ENCODE measurements around the gene MAP7D1.
A peak's percentile ranks its signal among the peaks of the same experiment; 100 is the strongest.
"Not testable (repeated sequence)": the region's sequence is repeated elsewhere in the genome, so short reads cannot be mapped to it uniquely, and the experiment has no call there.

MAP7D1 gene

GRCh38 chr1:36222481-36223380, 66.8 kb downstream of the MAP7D1 start:
- no peaks in the 10 kb centered on the region for H3K27me3 ChIP-seq (replicated peaks)
- peaks cover 5% of the 10 kb centered on the region for H3K36me3 ChIP-seq (replicated peaks)
- peak overlapping the region; percentile 74 for H3K4me3 ChIP-seq (ENCODE audit: low read depth, low read length)
- no peak for TF ChIP-seq CTCF (IDR thresholded peaks at IDR 0.05; ENCODE audit: low read depth, low read length, missing control alignments)
- no peak for DNase-seq
- in situ Hi-C loops (cut with HindIII; ENCODE audit: low pct_ligation_motif_present, low sequenced_read_pairs) = no loop called here
- peak overlapping the region; percentile 97 for H3K27ac ChIP-seq

GRCh38 chr1:36223381-36223995, 67.5 kb downstream of the MAP7D1 start:
- H3K27ac ChIP-seq = peak overlapping the region; percentile 97
- DNase-seq = peak; percentile 74
- TF ChIP-seq CTCF (IDR thresholded peaks at IDR 0.05; ENCODE audit: low read depth, low read length, missing control alignments) = no peak
- H3K27me3 ChIP-seq (replicated peaks) = no peaks in the 10 kb centered on the region
- peak overlapping the region; percentile 74 for H3K4me3 ChIP-seq (ENCODE audit: low read depth, low read length)
- in situ Hi-C loops (cut with HindIII; ENCODE audit: low pct_ligation_motif_present, low sequenced_read_pairs) = no loop called here
- H3K36me3 ChIP-seq (replicated peaks) = peaks cover 8% of the 10 kb centered on the region

- peaks cover 14% of the 10 kb centered on the region for H3K36me3 ChIP-seq (replicated peaks)
- peak within 1 kb of the TSS; percentile 98 for H3K4me3 ChIP-seq (ENCODE audit: low read depth, low read length)
- DNase-seq = peak; percentile 99
- no peaks in the 10 kb centered on the region for H3K27me3 ChIP-seq (replicated peaks)
- TF ChIP-seq CTCF (IDR thresholded peaks at IDR 0.05; ENCODE audit: low read depth, low read length, missing control alignments) = no peak
- peak within 1 kb of the TSS; percentile 97 for H3K27ac ChIP-seq
- in situ Hi-C loops (cut with HindIII; ENCODE audit: low pct_ligation_motif_present, low sequenced_read_pairs) = no loop called here
These were observed 68.1 kb downstream of the MAP7D1 start, which contains the start of gene THRAP3 for GRCh38 chr1:36223996-36224536. THRAP3 (plus strand) TSS chr1:36224443; CDS start chr1:36282564, 58,121 bp downstream.

- Histone ChIP-seq H3K4me3 (ENCODE audit: low read depth, low read length) (peak overlapping the region; percentile 98), H3K27ac (peak overlapping the region; percentile 97), H3K36me3 (replicated peaks) (peaks cover 14% of the 10 kb centered on the region), H3K27me3 (replicated peaks) (no peaks in the 10 kb centered on the region)
- in situ Hi-C loops (cut with HindIII; ENCODE audit: low pct_ligation_motif_present, low sequenced_read_pairs) = no loop called here
- DNase-seq = peak; percentile 88
- TF ChIP-seq CTCF (IDR thresholded peaks at IDR 0.05; ENCODE audit: low read depth, low read length, missing control alignments) = peak; percentile 60
These were observed 68.8 kb downstream of the MAP7D1 start for GRCh38 chr1:36224537-36225282.

- Histone ChIP-seq H3K36me3 (replicated peaks) (peaks cover 16% of the 10 kb centered on the region), H3K4me3 (ENCODE audit: low read depth, low read length) (peak overlapping the region; percentile 98), H3K27me3 (replicated peaks) (no peaks in the 10 kb centered on the region), H3K27ac (peak overlapping the region; percentile 97)
- no peak for DNase-seq
- in situ Hi-C loops (cut with HindIII; ENCODE audit: low pct_ligation_motif_present, low sequenced_read_pairs) = no loop called here
- TF ChIP-seq CTCF (IDR thresholded peaks at IDR 0.05; ENCODE audit: low read depth, low read length, missing control alignments) = no peak
These were observed 69.4 kb downstream of the MAP7D1 start for GRCh38 chr1:36225283-36225899.

GRCh38 chr1:36230279-36230678, 74.3 kb downstream of the MAP7D1 start:
- H3K27me3 ChIP-seq (replicated peaks); H3K27ac ChIP-seq; H3K4me3 ChIP-seq (ENCODE audit: low read depth, low read length); DNase-seq; in situ Hi-C loops (cut with HindIII; ENCODE audit: low pct_ligation_motif_present, low sequenced_read_pairs): not testable (repeated sequence)
- H3K36me3 ChIP-seq (replicated peaks) = peaks cover 41% of the 10 kb centered on the region
